ENCODE measurements around the gene SGCB.
A peak's percentile ranks its signal among the peaks of the same experiment; 100 is the strongest.
"Not testable (repeated sequence)": the region's sequence is repeated elsewhere in the genome, so short reads cannot be mapped to it uniquely, and the experiment has no call there.

The SGCB gene

GRCh38 chr4:52038103-52038912 lies at the start of gene SGCB:
TSS of gene SGCB (minus strand) at chr4:52038299. CDS start at chr4:52038259, 40 bp downstream.
- DNase-seq = peak; percentile 52 to 94 (median 88)
- intact Hi-C loops (cut with DNase I) = loop anchor here (5.0 kb wide), 1 partner anchor 191 kb away; no protein-coding TSS in a partner anchor

- intact Hi-C loops (cut with DNase I); DNase-seq: not testable (repeated sequence)
These were observed 48.3 kb upstream of the SGCB start for GRCh38 chr4:52086425-52086824.

GRCh38 chr4:52081216-52081615 lies 43.1 kb upstream of the SGCB start:
- DNase-seq = no peak
- intact Hi-C loops (cut with DNase I) = no loop called here

- DNase-seq = no peak
- intact Hi-C loops (cut with DNase I) = no loop called here
These were observed 41.6 kb upstream of the SGCB start for GRCh38 chr4:52079659-52080058.

- DNase-seq = peak in 35 of 42 donors; percentile 5 to 56 (median 19)
- intact Hi-C loops (cut with DNase I) = no loop called here
These were observed 38.6 kb upstream of the SGCB start for GRCh38 chr4:52076731-52077130.

GRCh38 chr4:52071791-52072546 lies 33.9 kb upstream of the SGCB start:
- intact Hi-C loops (cut with DNase I) = no loop called here
- DNase-seq = no peak

- intact Hi-C loops (cut with DNase I) = no loop called here
- no peak for DNase-seq
These were observed 31.5 kb upstream of the SGCB start for GRCh38 chr4:52069571-52069970.

- intact Hi-C loops (cut with DNase I) = no loop called here
- peak in 3 of 42 donors; percentile 5 to 45 (median 35) for DNase-seq
These were observed 21.3 kb upstream of the SGCB start for GRCh38 chr4:52059372-52059771.

- no peak for DNase-seq
- intact Hi-C loops (cut with DNase I) = no loop called here
These were observed 20.2 kb upstream of the SGCB start for GRCh38 chr4:52058275-52058674.

GRCh38 chr4:52057196-52057595 lies 19.1 kb upstream of the SGCB start:
- intact Hi-C loops (cut with DNase I) = no loop called here
- no peak for DNase-seq

GRCh38 chr4:52054254-52054653 lies 16.2 kb upstream of the SGCB start:
- no peak for DNase-seq
- intact Hi-C loops (cut with DNase I) = no loop called here

- DNase-seq = no peak
- intact Hi-C loops (cut with DNase I) = no loop called here
These were observed 14.3 kb upstream of the SGCB start for GRCh38 chr4:52052475-52052780.

- intact Hi-C loops (cut with DNase I) = no loop called here
- peak in 39 of 42 donors; percentile 11 to 66 (median 39) for DNase-seq
These were observed 13.7 kb upstream of the SGCB start for GRCh38 chr4:52051615-52052474.

GRCh38 chr4:52051213-52051614 lies 13.1 kb upstream of the SGCB start, which contains the start of gene SPATA18:
TSS of gene SPATA18 (plus strand) at chr4:52051304. CDS start at chr4:52051705, 401 bp downstream.
- peak in 3 of 42 donors; percentile 3 to 33 (median 14) for DNase-seq
- intact Hi-C loops (cut with DNase I) = no loop called here

GRCh38 chr4:52049266-52049665 lies 11.2 kb upstream of the SGCB start:
- no peak for DNase-seq
- intact Hi-C loops (cut with DNase I) = no loop called here

GRCh38 chr4:52045028-52045427 lies 6.9 kb upstream of the SGCB start:
- intact Hi-C loops (cut with DNase I) = no loop called here
- no peak for DNase-seq

GRCh38 chr4:52037689-52038102 lies 403 bp downstream of the SGCB start:
- intact Hi-C loops (cut with DNase I) = loop anchor here (5.0 kb wide), 1 partner anchor 190 kb away; no protein-coding TSS in a partner anchor
- peak in 40 of 42 donors; percentile 33 to 78 (median 58) for DNase-seq

- intact Hi-C loops (cut with DNase I) = loop anchor here (5.0 kb wide), 1 partner anchor 190 kb away; no protein-coding TSS in a partner anchor
- DNase-seq = no peak
These were observed 1.1 kb downstream of the SGCB start for GRCh38 chr4:52036886-52037530.

- intact Hi-C loops (cut with DNase I) = loop anchor here (5.0 kb wide), 1 partner anchor 188 kb away; no protein-coding TSS in a partner anchor
- no peak for DNase-seq
These were observed 2.9 kb downstream of the SGCB start for GRCh38 chr4:52035190-52035589.
